ENCODE data around the gene CPAMD8.
"Not testable (repeated sequence)": the region's sequence is repeated elsewhere in the genome, so short reads cannot be mapped to it uniquely, and the experiment has no call there.

The CPAMD8 gene

GRCh38 chr19:17021328-17021727, 5.3 kb downstream of the CPAMD8 start:
- no peak overlapping the region for H3K27ac ChIP-seq (ENCODE audit: low read depth, low read length)
- H3K9me3 ChIP-seq (ENCODE audit: low read length), result peaks cover 11% of the 10 kb centered on the region
- H3K4me3 ChIP-seq (ENCODE audit: low read depth in 1 of 2, low read length in 2 of 2), result no peak overlapping the region
- H3K27me3 ChIP-seq (ENCODE audit: control insufficient read depth in 1 of 2, insufficient read depth in 2 of 2, low read length in 2 of 2), result peaks cover 4 to 11% of the 10 kb centered on the region in 2 donors
- no peaks in the 10 kb centered on the region for H3K4me1 ChIP-seq (ENCODE audit: insufficient read depth, low read length)
- no peak overlapping the region for H3K9ac ChIP-seq (ENCODE audit: low read length)
- no peaks in the 10 kb centered on the region for H3K36me3 ChIP-seq (ENCODE audit: insufficient read depth, low read length)

DNA sequence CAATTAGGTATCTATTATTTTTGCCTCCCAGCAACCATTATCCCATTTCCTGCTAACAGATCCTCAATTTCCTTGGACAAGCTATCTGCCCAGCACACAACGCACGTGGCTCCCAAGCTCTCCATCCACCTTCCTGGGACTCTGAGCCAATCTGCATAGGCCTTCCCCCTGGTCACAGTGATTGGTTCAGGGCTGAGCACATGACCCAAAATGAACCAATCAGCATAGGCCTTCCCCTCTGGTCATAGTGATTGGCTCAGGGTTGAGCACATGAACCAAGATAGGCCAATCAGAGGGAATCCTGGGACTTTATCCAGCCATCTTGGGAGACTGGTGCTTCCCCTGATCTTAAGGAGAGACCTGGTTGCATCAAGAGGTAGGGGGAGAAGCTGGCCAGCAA, 5.8 kb downstream of the CPAMD8 start:
- H3K9ac ChIP-seq (ENCODE audit: low read length), result no peak overlapping the region
- H3K27me3 ChIP-seq (ENCODE audit: control insufficient read depth in 1 of 2, insufficient read depth in 2 of 2, low read length in 2 of 2), result peaks cover 4 to 6% of the 10 kb centered on the region in 2 donors
- H3K27ac ChIP-seq (ENCODE audit: low read depth, low read length), result no peak overlapping the region
- peaks cover 11% of the 10 kb centered on the region for H3K9me3 ChIP-seq (ENCODE audit: low read length)
- no peak overlapping the region for H3K4me3 ChIP-seq (ENCODE audit: low read depth in 1 of 2, low read length in 2 of 2)
- no peaks in the 10 kb centered on the region for H3K4me1 ChIP-seq (ENCODE audit: insufficient read depth, low read length)
- no peaks in the 10 kb centered on the region for H3K36me3 ChIP-seq (ENCODE audit: insufficient read depth, low read length)

DNA sequence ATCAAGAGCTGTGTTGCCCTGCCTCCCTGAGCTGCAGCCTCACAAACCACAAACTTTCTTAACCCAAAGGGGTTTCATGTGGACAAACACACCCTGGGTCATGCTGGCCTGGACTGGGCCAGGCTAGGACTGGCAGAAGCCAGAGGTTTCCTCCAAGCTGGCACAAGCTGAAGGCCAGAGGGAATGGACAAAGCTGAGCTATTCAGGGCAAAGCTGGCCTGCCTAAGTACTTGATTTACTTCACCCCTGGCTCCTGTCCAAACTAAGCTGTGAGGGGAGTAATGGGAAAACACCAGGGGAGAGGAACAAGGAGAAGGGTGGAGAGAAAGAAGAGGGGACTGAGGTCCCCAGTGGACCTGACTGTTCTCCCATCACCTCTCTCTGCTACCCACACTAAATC, 6.2 kb downstream of the CPAMD8 start:
- H3K9me3 ChIP-seq (ENCODE audit: low read length), result peaks cover 11% of the 10 kb centered on the region
- H3K9ac ChIP-seq (ENCODE audit: low read length), result no peak overlapping the region
- H3K27ac ChIP-seq (ENCODE audit: low read depth, low read length), result no peak overlapping the region
- no peaks in the 10 kb centered on the region for H3K36me3 ChIP-seq (ENCODE audit: insufficient read depth, low read length)
- no peak overlapping the region for H3K4me3 ChIP-seq (ENCODE audit: low read depth in 1 of 2, low read length in 2 of 2)
- no peaks in the 10 kb centered on the region for H3K4me1 ChIP-seq (ENCODE audit: insufficient read depth, low read length)
- H3K27me3 ChIP-seq (ENCODE audit: control insufficient read depth in 1 of 2, insufficient read depth in 2 of 2, low read length in 2 of 2), result peaks cover 1 to 4% of the 10 kb centered on the region in 2 donors

- not testable (repeated sequence) for H3K4me3 ChIP-seq (ENCODE audit: low read depth in 1 of 2, low read length in 2 of 2); H3K36me3 ChIP-seq (ENCODE audit: insufficient read depth, low read length); H3K9ac ChIP-seq (ENCODE audit: low read length); H3K27ac ChIP-seq (ENCODE audit: low read depth, low read length); H3K27me3 ChIP-seq (ENCODE audit: control insufficient read depth in 1 of 2, insufficient read depth in 2 of 2, low read length in 2 of 2); H3K4me1 ChIP-seq (ENCODE audit: insufficient read depth, low read length); H3K9me3 ChIP-seq (ENCODE audit: low read length)
Measured at GRCh38 chr19:17014212-17014861, 12.3 kb downstream of the CPAMD8 start.

DNA sequence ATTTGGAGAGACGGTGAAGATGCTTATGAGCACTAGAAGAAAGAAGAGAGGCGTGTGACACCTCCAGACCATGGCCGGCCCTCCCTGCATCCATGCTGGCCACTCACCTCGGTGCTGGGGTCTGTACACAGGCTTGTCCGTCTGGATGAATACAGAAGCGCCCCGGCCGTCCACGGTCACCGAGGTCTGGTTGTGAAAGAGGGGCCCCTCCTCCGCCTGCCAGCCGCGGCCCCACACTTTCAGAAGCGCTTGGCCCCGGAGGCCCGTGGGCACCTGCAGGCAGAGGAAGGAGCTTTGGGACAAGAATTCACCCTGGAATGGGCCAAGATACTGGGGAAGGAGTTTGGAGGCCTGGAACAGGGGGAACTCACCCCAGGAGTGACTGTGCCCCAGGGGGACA, 15.1 kb downstream of the CPAMD8 start:
- H3K9me3 ChIP-seq (ENCODE audit: low read length), result no peaks in the 10 kb centered on the region
- H3K4me1 ChIP-seq (ENCODE audit: insufficient read depth, low read length), result no peaks in the 10 kb centered on the region
- no peak overlapping the region for H3K9ac ChIP-seq (ENCODE audit: low read length)
- no peak overlapping the region for H3K4me3 ChIP-seq (ENCODE audit: low read depth in 1 of 2, low read length in 2 of 2)
- no peak overlapping the region for H3K27ac ChIP-seq (ENCODE audit: low read depth, low read length)
- no peaks in the 10 kb centered on the region for H3K36me3 ChIP-seq (ENCODE audit: insufficient read depth, low read length)
- no peaks in the 10 kb centered on the region for H3K27me3 ChIP-seq (ENCODE audit: control insufficient read depth in 1 of 2, insufficient read depth in 2 of 2, low read length in 2 of 2)

- H3K9ac ChIP-seq (ENCODE audit: low read length), result no peak overlapping the region
Measured at GRCh38 chr19:17006579-17006978, 20.0 kb downstream of the CPAMD8 start.

GRCh38 chr19:17005000-17005399, 21.6 kb downstream of the CPAMD8 start:
- Histone ChIP-seq H3K9me3 (ENCODE audit: low read length) (no peaks in the 10 kb centered on the region), H3K9ac (ENCODE audit: low read length) (no peak overlapping the region), H3K4me3 (ENCODE audit: low read depth in 1 of 2, low read length in 2 of 2) (no peak overlapping the region), H3K36me3 (ENCODE audit: insufficient read depth, low read length) (no peaks in the 10 kb centered on the region), H3K27ac (ENCODE audit: low read depth, low read length) (no peak overlapping the region), H3K4me1 (ENCODE audit: insufficient read depth, low read length) (no peaks in the 10 kb centered on the region), H3K27me3 (ENCODE audit: control insufficient read depth in 1 of 2, insufficient read depth in 2 of 2, low read length in 2 of 2) (no peaks in the 10 kb centered on the region)

More at GRCh38 chr19:17006579-17006978, 20.0 kb downstream of the CPAMD8 start:
- no peak overlapping the region for H3K27ac ChIP-seq (ENCODE audit: low read depth, low read length)
- H3K4me1 ChIP-seq (ENCODE audit: insufficient read depth, low read length), result no peaks in the 10 kb centered on the region
- no peaks in the 10 kb centered on the region for H3K9me3 ChIP-seq (ENCODE audit: low read length)
- no peaks in the 10 kb centered on the region for H3K36me3 ChIP-seq (ENCODE audit: insufficient read depth, low read length)
- H3K27me3 ChIP-seq (ENCODE audit: control insufficient read depth in 1 of 2, insufficient read depth in 2 of 2, low read length in 2 of 2), result no peaks in the 10 kb centered on the region
- no peak overlapping the region for H3K4me3 ChIP-seq (ENCODE audit: low read depth in 1 of 2, low read length in 2 of 2)

GRCh38 chr19:17004386-17004785, 22.2 kb downstream of the CPAMD8 start:
- H3K27me3 ChIP-seq (ENCODE audit: control insufficient read depth in 1 of 2, insufficient read depth in 2 of 2, low read length in 2 of 2), result no peaks in the 10 kb centered on the region
- H3K9me3 ChIP-seq (ENCODE audit: low read length), result no peaks in the 10 kb centered on the region
- H3K4me3 ChIP-seq (ENCODE audit: low read depth in 1 of 2, low read length in 2 of 2), result no peak overlapping the region
- H3K27ac ChIP-seq (ENCODE audit: low read depth, low read length), result no peak overlapping the region
- no peaks in the 10 kb centered on the region for H3K36me3 ChIP-seq (ENCODE audit: insufficient read depth, low read length)
- H3K9ac ChIP-seq (ENCODE audit: low read length), result no peak overlapping the region
- no peaks in the 10 kb centered on the region for H3K4me1 ChIP-seq (ENCODE audit: insufficient read depth, low read length)

- H3K27ac ChIP-seq (ENCODE audit: low read depth, low read length), result no peak overlapping the region
- H3K9me3 ChIP-seq (ENCODE audit: low read length), result no peaks in the 10 kb centered on the region
- no peak overlapping the region for H3K4me3 ChIP-seq (ENCODE audit: low read depth in 1 of 2, low read length in 2 of 2)
- H3K4me1 ChIP-seq (ENCODE audit: insufficient read depth, low read length), result no peaks in the 10 kb centered on the region
- no peak overlapping the region for H3K9ac ChIP-seq (ENCODE audit: low read length)
- no peaks in the 10 kb centered on the region for H3K36me3 ChIP-seq (ENCODE audit: insufficient read depth, low read length)
- no peaks in the 10 kb centered on the region for H3K27me3 ChIP-seq (ENCODE audit: control insufficient read depth in 1 of 2, insufficient read depth in 2 of 2, low read length in 2 of 2)
Measured at GRCh38 chr19:17002455-17002854, 24.2 kb downstream of the CPAMD8 start.

DNA sequence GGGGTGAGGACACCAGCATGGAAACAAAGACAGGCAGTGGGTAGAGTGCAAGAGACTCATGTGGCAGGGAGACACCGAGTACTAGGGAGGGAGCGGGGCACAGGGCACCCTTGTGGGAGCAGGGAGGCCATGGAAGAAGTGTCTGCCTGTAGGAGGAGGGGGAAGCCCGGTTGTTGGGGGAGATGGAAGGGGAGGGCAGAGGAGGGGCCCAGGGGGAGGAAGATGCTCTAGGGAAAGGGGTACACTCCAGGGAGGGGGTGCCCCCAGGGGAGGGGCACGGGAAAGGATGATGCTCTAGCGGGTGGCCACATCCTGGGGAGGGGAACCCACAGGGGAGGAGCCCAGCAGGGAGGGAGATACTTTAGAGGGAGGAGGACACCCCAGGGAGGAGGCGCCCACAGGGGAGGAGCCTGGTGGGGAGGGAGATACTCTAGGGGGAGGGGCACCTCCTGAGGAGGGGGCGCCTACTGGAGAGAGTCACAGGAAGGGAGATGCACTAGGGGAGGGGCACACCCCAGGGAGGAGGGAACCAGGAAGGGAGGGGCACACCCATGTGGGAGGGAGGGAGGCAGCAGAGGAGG, 24.9 kb downstream of the CPAMD8 start:
- no peaks in the 10 kb centered on the region for H3K9me3 ChIP-seq (ENCODE audit: low read length)
- no peaks in the 10 kb centered on the region for H3K36me3 ChIP-seq (ENCODE audit: insufficient read depth, low read length)
- no peaks in the 10 kb centered on the region for H3K27me3 ChIP-seq (ENCODE audit: control insufficient read depth in 1 of 2, insufficient read depth in 2 of 2, low read length in 2 of 2)
- no peaks in the 10 kb centered on the region for H3K4me1 ChIP-seq (ENCODE audit: insufficient read depth, low read length)
- no peak overlapping the region for H3K27ac ChIP-seq (ENCODE audit: low read depth, low read length)
- H3K4me3 ChIP-seq (ENCODE audit: low read depth in 1 of 2, low read length in 2 of 2), result no peak overlapping the region
- no peak overlapping the region for H3K9ac ChIP-seq (ENCODE audit: low read length)

- Histone ChIP-seq H3K27me3 (ENCODE audit: control insufficient read depth in 1 of 2, insufficient read depth in 2 of 2, low read length in 2 of 2) (no peaks in the 10 kb centered on the region), H3K4me3 (ENCODE audit: low read depth in 1 of 2, low read length in 2 of 2) (no peak overlapping the region), H3K9ac (ENCODE audit: low read length) (no peak overlapping the region), H3K36me3 (ENCODE audit: insufficient read depth, low read length) (no peaks in the 10 kb centered on the region), H3K27ac (ENCODE audit: low read depth, low read length) (no peak overlapping the region), H3K4me1 (ENCODE audit: insufficient read depth, low read length) (no peaks in the 10 kb centered on the region), H3K9me3 (ENCODE audit: low read length) (no peaks in the 10 kb centered on the region)
Measured at GRCh38 chr19:16998635-16999194, 27.9 kb downstream of the CPAMD8 start.
